ENCODE data around the gene RAB31.

DNA sequence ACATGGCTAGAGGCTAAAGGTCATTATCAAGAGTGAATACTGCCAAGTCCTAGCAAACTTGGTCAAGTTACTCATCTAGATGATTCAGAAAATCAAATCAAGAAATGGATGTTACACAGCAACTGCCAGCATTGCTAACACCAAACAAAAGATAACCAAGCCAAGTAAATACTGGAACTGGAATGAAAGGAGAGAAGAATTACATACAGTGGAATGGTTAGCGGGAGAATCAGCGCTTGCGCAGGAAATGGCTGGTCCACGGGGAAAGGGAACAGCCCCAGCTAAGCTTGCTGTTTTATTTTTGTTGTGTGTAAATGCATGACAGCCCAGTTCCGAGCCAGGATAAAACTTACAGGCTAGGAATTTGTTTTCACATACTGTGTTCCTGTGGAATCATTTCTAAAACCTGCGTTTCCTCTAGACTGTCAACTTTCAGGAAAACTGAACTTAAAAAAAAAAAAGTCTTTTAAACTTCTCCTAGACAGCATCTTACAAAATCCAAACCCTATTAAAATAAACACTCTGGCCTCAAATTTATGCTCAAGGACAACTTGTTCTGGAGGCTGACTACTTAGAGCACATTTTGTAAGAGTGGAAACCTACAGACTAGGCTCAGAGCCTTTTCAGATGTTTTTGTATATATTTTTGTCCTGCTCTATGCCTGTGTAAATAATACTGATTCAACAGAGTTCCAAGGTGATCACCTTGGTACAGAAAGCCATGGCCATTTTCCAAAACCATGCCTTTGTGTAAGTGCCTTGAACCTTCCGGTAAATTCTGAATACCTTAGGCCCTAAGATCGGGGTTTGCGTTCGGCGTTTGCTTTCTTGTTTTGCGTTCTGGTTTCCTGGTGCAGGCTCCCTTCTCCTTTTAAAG is 146.9 kb downstream of the RAB31 start:
- TF ChIP-seq, protein P1, sequence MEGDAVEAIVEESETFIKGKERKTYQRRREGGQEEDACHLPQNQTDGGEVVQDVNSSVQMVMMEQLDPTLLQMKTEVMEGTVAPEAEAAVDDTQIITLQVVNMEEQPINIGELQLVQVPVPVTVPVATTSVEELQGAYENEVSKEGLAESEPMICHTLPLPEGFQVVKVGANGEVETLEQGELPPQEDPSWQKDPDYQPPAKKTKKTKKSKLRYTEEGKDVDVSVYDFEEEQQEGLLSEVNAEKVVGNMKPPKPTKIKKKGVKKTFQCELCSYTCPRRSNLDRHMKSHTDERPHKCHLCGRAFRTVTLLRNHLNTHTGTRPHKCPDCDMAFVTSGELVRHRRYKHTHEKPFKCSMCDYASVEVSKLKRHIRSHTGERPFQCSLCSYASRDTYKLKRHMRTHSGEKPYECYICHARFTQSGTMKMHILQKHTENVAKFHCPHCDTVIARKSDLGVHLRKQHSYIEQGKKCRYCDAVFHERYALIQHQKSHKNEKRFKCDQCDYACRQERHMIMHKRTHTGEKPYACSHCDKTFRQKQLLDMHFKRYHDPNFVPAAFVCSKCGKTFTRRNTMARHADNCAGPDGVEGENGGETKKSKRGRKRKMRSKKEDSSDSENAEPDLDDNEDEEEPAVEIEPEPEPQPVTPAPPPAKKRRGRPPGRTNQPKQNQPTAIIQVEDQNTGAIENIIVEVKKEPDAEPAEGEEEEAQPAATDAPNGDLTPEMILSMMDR (IDR thresholded peaks at IDR 0.05 in 4 of 5, conservative IDR thresholded peaks at IDR 0.05 in 1 of 5): no peak
- no peak for TF ChIP-seq POLR2A (IDR thresholded peaks at IDR 0.05)

Data from gastrocnemius medialis (tissue), 4 donors.